HepG2 (cell line): ENCODE results near the gene STOML1.

Experiments used
- BCLAF1 ChIP-seq: fragments of 450-650 bp; IDR thresholded peaks from 2 replicates; pipeline ENCODE4 v1.6.1; 2017; ENCODE audit warnings: mild to moderate bottlenecking
- CTCF ChIP-seq: sonication (generic); formaldehyde crosslinking; IDR thresholded peaks from 2 replicates; pipeline ENCODE4 v1.5.0; 2020; ENCODE audit warnings: mild to moderate bottlenecking, missing genetic modification reagents, moderate library complexity
- FOXJ3 ChIP-seq: sonication (generic); formaldehyde crosslinking; IDR thresholded peaks from 2 replicates; pipeline ENCODE4 v1.4.0; 2020; ENCODE audit warnings: missing genetic modification reagents, mild to moderate bottlenecking, borderline replicate concordance
- HBP1 ChIP-seq: IDR thresholded peaks from 2 replicates; pipeline ENCODE4 v1.6.1; 2016; ENCODE audit warnings: low read depth, control low read depth
- MTERF4 ChIP-seq: sonication (generic); formaldehyde crosslinking; IDR thresholded peaks from 2 replicates; pipeline ENCODE4 v1.8.0; 2023; ENCODE audit warnings: mild to moderate bottlenecking, missing genetic modification reagents
- REST ChIP-seq, 2 experiments: IDR thresholded peaks; 2 replicates each; pipeline ENCODE4 v1.6.1; 2011 to 2012; ENCODE audit warnings: low read length in 2 of 2, borderline replicate concordance in 1 of 2, low read depth in 1 of 2, mild to moderate bottlenecking in 1 of 2, moderate library complexity in 1 of 2
- STAT6 ChIP-seq: sonication (generic); formaldehyde crosslinking; IDR thresholded peaks from 2 replicates; pipeline ENCODE4 v1.4.0; 2020; ENCODE audit warnings: missing genetic modification reagents, mild to moderate bottlenecking, borderline replicate concordance
- TERF1 ChIP-seq: sonication (generic); formaldehyde crosslinking; IDR thresholded peaks from 2 replicates; pipeline ENCODE4 v1.8.0; 2022; ENCODE audit warnings: mild to moderate bottlenecking, missing genetic modification reagents, moderate library complexity

GRCh38 chr15:73996267-73996666 lies 4.2 kb upstream of the STOML1 start:
- no peak for TF ChIP-seq CTCF (CRISPR knock-in tag)
- no peak for TF ChIP-seq HBP1 (CRISPR knock-in tag)
- TF ChIP-seq REST (IDR thresholded peaks at IDR 0.05; ENCODE audit: borderline replicate concordance in 1 of 2, low read depth in 1 of 2, low read length in 2 of 2) = no peak
- no peak for TF ChIP-seq STAT6 (CRISPR knock-in tag)
- no peak for TF ChIP-seq MTERF4
- TF ChIP-seq FOXJ3 (CRISPR knock-in tag) = no peak
- TF ChIP-seq TERF1 (CRISPR knock-in tag) = no peak
- TF ChIP-seq BCLAF1 = no peak
